Measurements from ENCODE around the gene SLC12A8.

GRCh38 chr3:125231895-125232294 is 19.3 kb upstream of the SLC12A8 start:
- no peak for TF ChIP-seq PTRF (tag; IDR thresholded peaks at IDR 0.05)
- no peak for TF ChIP-seq HDAC2 (IDR thresholded peaks at IDR 0.05)
- no peak for TF ChIP-seq ZBTB12 (CRISPR knock-in tag; IDR thresholded peaks at IDR 0.05)
- TF ChIP-seq POLR2A (conservative IDR thresholded peaks at IDR 0.05) = no peak
- no peak for TF ChIP-seq EP300 (IDR thresholded peaks at IDR 0.05; ENCODE audit: low read length)
- TF ChIP-seq CTCF (IDR thresholded peaks at IDR 0.05 in 2 of 3, conservative IDR thresholded peaks at IDR 0.05 in 1 of 3; ENCODE audit: insufficient read depth in 2 of 3, low read depth in 1 of 3, low read length in 3 of 3) = no peak
- TF ChIP-seq EP400 (IDR thresholded peaks at IDR 0.05) = no peak
- TF ChIP-seq RBM34 (IDR thresholded peaks at IDR 0.05; ENCODE audit: borderline replicate concordance, insufficient read depth, low read length) = no peak
- TF ChIP-seq RCOR1 (IDR thresholded peaks at IDR 0.05; ENCODE audit: borderline replicate concordance in 1 of 2, low read depth in 2 of 2, low read length in 2 of 2) = no peak
- TF ChIP-seq CHD7 (IDR thresholded peaks at IDR 0.05; ENCODE audit: low read depth, low read length) = no peak
- TF ChIP-seq ZNF766 (CRISPR knock-in tag; conservative IDR thresholded peaks at IDR 0.05) = no peak
- TF ChIP-seq SREBF2 (CRISPR knock-in tag; IDR thresholded peaks at IDR 0.05) = no peak
- TF ChIP-seq TEAD2 (tag; IDR thresholded peaks at IDR 0.05) = no peak
